HEK293 (cell line): Measurements from ENCODE around the gene TM2D3.

Source experiments
- PRDM1 ChIP-seq: fragments of 450-650 bp; formaldehyde crosslinking; IDR thresholded peaks from 2 replicates; pipeline ENCODE4; 2016; ENCODE audit warnings: missing biosample characterization, missing genetic modification characterization
- SETDB1 ChIP-seq: IDR thresholded peaks from one replicate; pipeline ENCODE4 v1.6.1; 2017; ENCODE audit warnings: mild to moderate bottlenecking, low read length, moderate library complexity, mixed read lengths; ENCODE audit not compliant: insufficient read length
- ZNF221 ChIP-seq: fragments of 450-650 bp; formaldehyde crosslinking; IDR thresholded peaks from 2 replicates; pipeline ENCODE4 v1.5.1; 2017; ENCODE audit warnings: missing biosample characterization, missing genetic modification characterization, borderline replicate concordance
- ZNF629 ChIP-seq: fragments of 450-650 bp; formaldehyde crosslinking; IDR thresholded peaks from 2 replicates; pipeline ENCODE4 v1.5.1; 2017; ENCODE audit warnings: missing biosample characterization, missing genetic modification characterization
- ZNF670 ChIP-seq: fragments of 450-650 bp; formaldehyde crosslinking; IDR thresholded peaks from 2 replicates; pipeline ENCODE4 v1.5.1; 2016; ENCODE audit warnings: missing biosample characterization, missing genetic modification characterization, low read depth
- ZNF776 ChIP-seq: fragments of 450-650 bp; formaldehyde crosslinking; IDR thresholded peaks from 2 replicates; pipeline ENCODE4 v1.5.0; 2017; ENCODE audit warnings: missing biosample characterization, missing genetic modification characterization, borderline replicate concordance
- TF ChIP-seq, protein P1 (sequence below): fragments of 450-650 bp; formaldehyde crosslinking; IDR thresholded peaks from 2 replicates; pipeline ENCODE4 v1.5.1; 2016; ENCODE audit warnings: missing biosample characterization, missing genetic modification characterization

DNA sequence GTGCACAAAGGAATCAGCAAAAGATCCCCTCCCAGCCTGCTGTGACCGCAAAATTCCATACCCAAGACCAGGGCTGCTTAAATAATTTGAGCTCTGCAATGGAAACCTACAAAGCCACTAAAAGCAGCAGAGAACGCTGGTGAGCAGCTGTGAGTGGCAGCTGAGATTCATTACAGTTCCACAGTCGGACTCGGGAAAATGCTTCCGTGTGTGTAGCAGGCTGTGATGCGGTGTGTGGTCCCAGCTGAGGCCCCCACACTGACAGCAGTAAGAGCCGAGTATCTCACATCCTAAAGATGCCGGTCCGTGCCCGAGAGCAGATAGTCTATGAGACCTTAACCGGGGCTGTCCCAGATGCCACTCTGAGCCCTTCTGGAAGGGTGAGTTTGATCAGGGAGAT is 37.4 kb downstream of the TM2D3 start:
- TF ChIP-seq, protein P1, sequence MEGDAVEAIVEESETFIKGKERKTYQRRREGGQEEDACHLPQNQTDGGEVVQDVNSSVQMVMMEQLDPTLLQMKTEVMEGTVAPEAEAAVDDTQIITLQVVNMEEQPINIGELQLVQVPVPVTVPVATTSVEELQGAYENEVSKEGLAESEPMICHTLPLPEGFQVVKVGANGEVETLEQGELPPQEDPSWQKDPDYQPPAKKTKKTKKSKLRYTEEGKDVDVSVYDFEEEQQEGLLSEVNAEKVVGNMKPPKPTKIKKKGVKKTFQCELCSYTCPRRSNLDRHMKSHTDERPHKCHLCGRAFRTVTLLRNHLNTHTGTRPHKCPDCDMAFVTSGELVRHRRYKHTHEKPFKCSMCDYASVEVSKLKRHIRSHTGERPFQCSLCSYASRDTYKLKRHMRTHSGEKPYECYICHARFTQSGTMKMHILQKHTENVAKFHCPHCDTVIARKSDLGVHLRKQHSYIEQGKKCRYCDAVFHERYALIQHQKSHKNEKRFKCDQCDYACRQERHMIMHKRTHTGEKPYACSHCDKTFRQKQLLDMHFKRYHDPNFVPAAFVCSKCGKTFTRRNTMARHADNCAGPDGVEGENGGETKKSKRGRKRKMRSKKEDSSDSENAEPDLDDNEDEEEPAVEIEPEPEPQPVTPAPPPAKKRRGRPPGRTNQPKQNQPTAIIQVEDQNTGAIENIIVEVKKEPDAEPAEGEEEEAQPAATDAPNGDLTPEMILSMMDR, result no peak
- TF ChIP-seq PRDM1 (tag by site-specific recombination), result no peak
- no peak for TF ChIP-seq ZNF670
- TF ChIP-seq ZNF221 (tag by site-specific recombination), result no peak
- no peak for TF ChIP-seq ZNF776
- TF ChIP-seq ZNF629 (tag by site-specific recombination), result no peak
- TF ChIP-seq SETDB1, result no peak
